Left ventricle myocardium inferior (tissue), 1 donor: ENCODE results near the gene SH2D3C. TPM values are rescaled to one million over a fixed set of nuclear protein-coding genes. Genes with fewer than 3 reads are reported as not detected.

Experiments
- DNase-seq: peaks from one replicate; pipeline ENCODE4 v3.0.0-alpha.2; 2020
- H3K27ac ChIP-seq: fragments of 200-600 bp; replicated peaks from 2 replicates; pipeline ENCODE4 v1.8.0; 2021
- H3K27me3 ChIP-seq: fragments of 200-600 bp; 2 replicates; pipeline ENCODE4 v1.8.0; 2021; ENCODE audit warnings: low read depth
- H3K36me3 ChIP-seq: fragments of 200-600 bp; 2 replicates; pipeline ENCODE4 v1.8.0; 2021
- H3K4me1 ChIP-seq: fragments of 200-600 bp; 2 replicates; pipeline ENCODE4 v1.8.0; 2021
- H3K4me3 ChIP-seq: fragments of 200-600 bp; 2 replicates; pipeline ENCODE4 v1.8.0; 2021; ENCODE audit warnings: mild to moderate bottlenecking, moderate library complexity
- H3K9me3 ChIP-seq: fragments of 200-600 bp; replicated peaks from 2 replicates; pipeline ENCODE4 v1.8.0; 2021
- intact Hi-C: fragments of 100-400 bp; cut with micrococcal nuclease; formaldehyde crosslinking; loops from one replicate; pipeline ENCODE4 v1.11.0; 2022
- total RNA-seq: library from RNA; stranded (reverse); fragmentation: NEBNext Ultra II Directional; extraction: Animal tissue kit (Norgen Biotek cat#: 25700); gene quantifications from one replicate; pipeline ENCODE4 v1.2.1, GENCODE V29; 2021
- TF ChIP-seq, protein P1 (sequence below): fragments of 200-600 bp; IDR thresholded peaks from 2 replicates; pipeline ENCODE4 v1.8.0; 2021; ENCODE audit warnings: antibody characterized with exemption, mild to moderate bottlenecking, borderline replicate concordance
- donor health status: DM: no; HTN: yes; CAD: no; lungs with severe emphysema.

Gene SH2D3C
- total RNA-seq, 1 donor from 2014 or later: 18.2 TPM

DNA sequence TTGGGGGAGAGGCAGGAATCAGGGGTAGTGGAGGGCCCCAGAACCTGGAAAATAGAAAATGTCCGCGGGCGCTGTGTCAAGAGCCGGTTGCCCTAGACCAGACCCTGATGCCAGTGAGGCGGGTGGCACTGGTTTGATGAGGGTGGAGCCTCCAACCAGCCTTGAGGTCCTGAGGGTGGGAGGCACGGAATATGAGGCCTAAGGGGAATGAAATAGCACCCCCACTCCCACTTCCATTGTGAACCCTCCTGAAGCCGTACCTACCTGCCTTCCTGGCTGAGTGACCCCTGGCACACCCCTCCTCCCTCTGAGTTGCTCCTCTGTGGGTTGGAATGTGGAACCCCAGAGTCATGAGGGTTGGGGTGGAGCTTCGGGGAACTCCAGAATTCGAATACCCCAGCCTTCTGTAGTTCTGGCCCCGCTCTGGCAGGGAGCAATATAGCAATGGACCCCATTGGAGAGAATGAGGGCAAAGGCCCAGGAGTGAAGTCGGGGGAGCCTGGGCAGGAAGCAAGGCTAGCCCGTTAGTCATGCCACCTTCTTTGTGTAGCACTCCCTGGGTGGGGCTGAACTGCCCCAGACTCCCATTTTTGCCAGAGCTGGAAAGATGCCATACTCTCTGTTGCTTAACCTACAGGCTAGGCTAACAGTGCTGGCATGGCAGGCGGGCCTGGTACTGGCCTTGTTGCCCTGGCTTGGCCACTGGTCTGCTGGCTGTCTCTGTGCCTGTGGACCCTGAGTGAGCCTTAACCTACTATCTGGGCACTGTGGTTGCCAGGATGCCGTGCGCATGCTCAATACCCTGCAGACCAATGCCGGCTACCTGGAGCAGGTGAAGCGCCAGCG, 25.3 kb upstream of the SH2D3C start:
- Histone ChIP-seq H3K27me3 (no peaks in the 10 kb centered on the region), H3K4me1 (peaks cover 42% of the 10 kb centered on the region)
- TF ChIP-seq, protein P1, sequence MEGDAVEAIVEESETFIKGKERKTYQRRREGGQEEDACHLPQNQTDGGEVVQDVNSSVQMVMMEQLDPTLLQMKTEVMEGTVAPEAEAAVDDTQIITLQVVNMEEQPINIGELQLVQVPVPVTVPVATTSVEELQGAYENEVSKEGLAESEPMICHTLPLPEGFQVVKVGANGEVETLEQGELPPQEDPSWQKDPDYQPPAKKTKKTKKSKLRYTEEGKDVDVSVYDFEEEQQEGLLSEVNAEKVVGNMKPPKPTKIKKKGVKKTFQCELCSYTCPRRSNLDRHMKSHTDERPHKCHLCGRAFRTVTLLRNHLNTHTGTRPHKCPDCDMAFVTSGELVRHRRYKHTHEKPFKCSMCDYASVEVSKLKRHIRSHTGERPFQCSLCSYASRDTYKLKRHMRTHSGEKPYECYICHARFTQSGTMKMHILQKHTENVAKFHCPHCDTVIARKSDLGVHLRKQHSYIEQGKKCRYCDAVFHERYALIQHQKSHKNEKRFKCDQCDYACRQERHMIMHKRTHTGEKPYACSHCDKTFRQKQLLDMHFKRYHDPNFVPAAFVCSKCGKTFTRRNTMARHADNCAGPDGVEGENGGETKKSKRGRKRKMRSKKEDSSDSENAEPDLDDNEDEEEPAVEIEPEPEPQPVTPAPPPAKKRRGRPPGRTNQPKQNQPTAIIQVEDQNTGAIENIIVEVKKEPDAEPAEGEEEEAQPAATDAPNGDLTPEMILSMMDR: no peak

DNA sequence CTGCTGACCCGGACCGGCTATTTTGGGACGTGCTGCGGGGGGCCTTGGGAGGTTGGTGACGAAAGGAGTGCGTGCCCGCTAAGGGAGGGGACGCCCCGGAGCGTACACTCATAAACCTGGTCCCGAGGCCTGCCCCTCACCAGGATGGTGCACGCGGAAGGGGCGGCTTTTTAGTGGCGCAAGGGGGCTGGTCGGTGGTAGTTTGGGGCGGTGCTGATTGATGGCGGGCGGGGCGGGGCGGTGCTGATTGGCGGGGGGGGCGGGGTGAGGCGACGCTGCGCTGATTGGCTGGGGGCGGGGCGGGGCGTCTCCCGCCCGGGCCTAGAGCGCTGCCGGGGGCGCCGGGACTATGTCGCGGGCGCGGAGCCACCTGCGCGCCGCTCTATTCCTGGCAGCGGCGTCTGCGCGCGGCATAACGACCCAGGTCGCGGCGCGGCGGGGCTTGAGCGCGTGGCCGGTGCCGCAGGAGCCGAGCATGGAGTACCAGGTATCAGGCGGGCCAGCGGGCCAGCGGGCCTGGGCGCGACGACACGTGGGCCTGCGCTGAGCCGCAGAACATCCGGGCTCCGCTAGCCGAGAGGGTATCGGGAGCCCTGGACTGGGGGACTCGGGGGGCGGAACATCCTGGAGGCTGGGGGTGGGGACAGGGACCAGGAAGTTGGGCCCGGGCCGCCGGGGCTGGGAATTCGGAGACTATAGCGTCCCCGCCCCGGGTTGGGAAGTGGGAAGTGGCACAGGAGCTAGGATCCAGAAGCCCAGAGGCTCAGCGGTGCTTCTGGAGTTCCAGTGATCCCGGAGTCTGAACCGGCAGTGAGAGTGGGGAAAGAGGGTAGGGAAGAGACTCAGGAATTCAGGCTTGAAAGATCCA, 24.3 kb upstream of the SH2D3C start, which contains the start of gene FPGS:
FPGS (plus strand) TSS at position 307 of the 868 bp plus-strand sequence; CDS start at position 350, 43 bp downstream.
- DNase-seq: peak; percentile 90
- peak within 1 kb of the TSS; percentile 95 for H3K27ac ChIP-seq
- no peaks in the 10 kb centered on the region for H3K27me3 ChIP-seq
- no peaks in the 10 kb centered on the region for H3K9me3 ChIP-seq
- peaks cover 28% of the 10 kb centered on the region for H3K36me3 ChIP-seq
- peak within 1 kb of the TSS; percentile 68 for H3K4me3 ChIP-seq
- intact Hi-C loops: no loop called here
- TF ChIP-seq, protein P1: no peak
- peaks cover 37% of the 10 kb centered on the region for H3K4me1 ChIP-seq

More for the DNA sequence above, 25.3 kb upstream of the SH2D3C start:
- no peak for DNase-seq
- Histone ChIP-seq H3K9me3 (no peaks in the 10 kb centered on the region), H3K36me3 (peaks cover 37% of the 10 kb centered on the region), H3K27ac (peak overlapping the region; percentile 95), H3K4me3 (peak overlapping the region; percentile 68)
- intact Hi-C loops: no loop called here

DNA sequence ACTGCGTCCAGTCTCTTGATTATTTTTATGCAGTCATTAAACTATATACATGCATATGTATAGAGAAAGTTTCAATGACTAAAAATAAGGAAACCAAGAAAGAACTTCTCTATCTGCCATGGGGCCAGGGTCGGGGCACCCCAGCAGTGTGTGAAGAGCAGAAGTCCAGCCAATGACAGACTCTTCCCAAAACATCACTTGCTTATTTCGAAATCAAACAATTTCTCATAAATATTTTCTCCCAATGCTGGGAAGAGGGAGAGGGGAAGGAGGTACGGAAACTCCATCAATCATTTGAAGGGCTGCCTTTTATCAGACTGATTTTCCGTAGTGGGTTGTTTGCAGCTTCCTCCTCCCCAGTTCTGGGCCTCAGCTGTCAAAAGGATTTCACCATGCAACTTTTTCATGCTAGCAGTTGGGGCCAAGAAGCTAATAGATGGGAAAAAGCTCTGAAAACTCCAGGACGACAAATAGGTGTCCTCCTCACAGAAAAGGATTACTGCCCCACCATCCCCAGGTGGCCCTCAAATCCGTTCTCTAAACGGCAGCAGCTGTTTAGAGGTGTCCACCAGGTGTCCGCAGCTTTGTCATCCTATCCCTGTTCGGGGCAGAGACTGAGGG, 23.6 kb upstream of the SH2D3C start:
- Histone ChIP-seq H3K4me3 (peak overlapping the region; percentile 68), H3K27me3 (no peaks in the 10 kb centered on the region), H3K9me3 (no peaks in the 10 kb centered on the region), H3K36me3 (peaks cover 20% of the 10 kb centered on the region), H3K4me1 (peaks cover 40% of the 10 kb centered on the region), H3K27ac (peak overlapping the region; percentile 95)
- intact Hi-C loops: no loop called here
- DNase-seq: no peak
- TF ChIP-seq, protein P1: peak; percentile 36

DNA sequence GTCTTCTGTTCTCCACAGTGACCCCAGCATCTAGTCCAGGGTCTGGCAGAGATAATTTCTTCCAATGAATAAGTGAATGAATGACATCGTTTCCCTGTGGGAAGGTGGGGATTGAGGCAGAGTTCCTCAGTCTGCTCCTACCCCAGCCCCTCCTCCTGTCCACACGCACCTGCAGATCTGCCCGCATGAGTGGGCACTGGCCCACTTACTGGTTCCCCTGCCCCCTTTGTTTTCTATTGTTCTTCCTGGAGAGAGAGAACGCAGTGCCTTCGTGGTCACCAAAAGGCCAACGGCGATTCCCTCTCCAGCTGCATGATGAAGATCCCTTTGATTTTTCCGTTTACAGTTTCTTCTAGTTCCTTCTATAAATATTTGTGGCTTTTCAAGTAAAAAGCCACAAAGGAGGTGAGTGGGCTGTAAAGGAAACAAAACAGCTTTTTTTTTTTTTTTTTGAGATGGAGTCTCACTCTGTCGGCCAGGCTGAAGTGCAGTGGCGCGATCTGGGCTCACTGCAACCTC, 18.4 kb upstream of the SH2D3C start:
- H3K27me3 ChIP-seq: no peaks in the 10 kb centered on the region
- TF ChIP-seq, protein P1: no peak
- H3K9me3 ChIP-seq: no peaks in the 10 kb centered on the region
- H3K36me3 ChIP-seq: peaks cover 10% of the 10 kb centered on the region
- no peak overlapping the region for H3K4me3 ChIP-seq
- DNase-seq: no peak
- intact Hi-C loops: no loop called here
- peak overlapping the region; percentile 50 for H3K27ac ChIP-seq
- H3K4me1 ChIP-seq: peaks cover 37% of the 10 kb centered on the region
